Measurements from ENCODE around the gene ATRN.

DNA sequence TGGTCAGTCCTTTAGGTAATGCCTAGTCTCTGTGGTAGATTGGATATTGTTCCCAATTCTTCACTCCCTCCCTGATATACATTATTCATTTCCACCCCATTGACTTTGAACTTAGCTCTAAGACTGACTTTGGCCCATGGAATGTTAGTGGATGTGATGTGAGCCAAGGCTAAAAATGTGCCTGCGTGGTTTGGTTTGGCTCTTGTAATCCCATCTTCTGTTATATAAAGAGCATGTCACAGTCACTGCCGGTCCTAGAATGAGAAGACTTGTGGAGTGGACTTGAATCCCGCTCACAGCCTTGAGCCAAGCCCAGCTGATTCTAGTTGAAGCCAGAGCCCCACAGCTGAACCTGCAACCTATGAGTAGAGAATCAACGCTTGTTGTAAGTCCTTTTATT is 39.7 kb upstream of the ATRN start:
- TF ChIP-seq, protein P1, sequence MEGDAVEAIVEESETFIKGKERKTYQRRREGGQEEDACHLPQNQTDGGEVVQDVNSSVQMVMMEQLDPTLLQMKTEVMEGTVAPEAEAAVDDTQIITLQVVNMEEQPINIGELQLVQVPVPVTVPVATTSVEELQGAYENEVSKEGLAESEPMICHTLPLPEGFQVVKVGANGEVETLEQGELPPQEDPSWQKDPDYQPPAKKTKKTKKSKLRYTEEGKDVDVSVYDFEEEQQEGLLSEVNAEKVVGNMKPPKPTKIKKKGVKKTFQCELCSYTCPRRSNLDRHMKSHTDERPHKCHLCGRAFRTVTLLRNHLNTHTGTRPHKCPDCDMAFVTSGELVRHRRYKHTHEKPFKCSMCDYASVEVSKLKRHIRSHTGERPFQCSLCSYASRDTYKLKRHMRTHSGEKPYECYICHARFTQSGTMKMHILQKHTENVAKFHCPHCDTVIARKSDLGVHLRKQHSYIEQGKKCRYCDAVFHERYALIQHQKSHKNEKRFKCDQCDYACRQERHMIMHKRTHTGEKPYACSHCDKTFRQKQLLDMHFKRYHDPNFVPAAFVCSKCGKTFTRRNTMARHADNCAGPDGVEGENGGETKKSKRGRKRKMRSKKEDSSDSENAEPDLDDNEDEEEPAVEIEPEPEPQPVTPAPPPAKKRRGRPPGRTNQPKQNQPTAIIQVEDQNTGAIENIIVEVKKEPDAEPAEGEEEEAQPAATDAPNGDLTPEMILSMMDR (IDR thresholded peaks at IDR 0.05; ENCODE audit: low read length): no peak
- no peak for TF ChIP-seq EZH2 (IDR thresholded peaks at IDR 0.05; ENCODE audit: borderline replicate concordance, low read length)

All from OCI-LY1 (cell line).